K562 (cell line): ENCODE results near the gene C11orf98.
"Not testable (repeated sequence)": the region's sequence is repeated elsewhere in the genome, so short reads cannot be mapped to it uniquely, and the experiment has no call there.

Experiments
- BACH1 ChIP-seq: fragments of 200-800 bp; sonication (Bioruptor generic); IDR thresholded peaks from 2 replicates; pipeline ENCODE4 v1.6.1; 2016; ENCODE audit warnings: missing genetic modification characterization, missing compliant biosample characterization
- BCL6 ChIP-seq: fragments of 250-450 bp; sonication (Bioruptor Pico); IDR thresholded peaks from 2 replicates; pipeline ENCODE4 v1.4.0; 2020
- CAMTA2 ChIP-seq: fragments of 250-450 bp; sonication (Bioruptor Pico); conservative IDR thresholded peaks from 2 replicates; pipeline ENCODE4 v1.5.1; 2022
- ELF1 ChIP-seq: fragments of 200-800 bp; sonication (Bioruptor generic); IDR thresholded peaks from 2 replicates; pipeline ENCODE4 v1.6.1; 2016; ENCODE audit warnings: missing genetic modification characterization, missing compliant biosample characterization
- HDAC6 ChIP-seq: IDR thresholded peaks from 2 replicates; pipeline ENCODE4 v1.6.1; 2012; ENCODE audit warnings: low read depth, mild to moderate bottlenecking, control low read depth, inconsistent platforms, low read length, moderate library complexity
- NCOA2 ChIP-seq, 2 experiments: fragments of 450-650 bp; IDR thresholded peaks; 2 replicates each; pipeline ENCODE4 v1.6.1; 2018; ENCODE audit warnings: mild to moderate bottlenecking in 2 of 2, moderate library complexity in 1 of 2; ENCODE audit not compliant: partially characterized antibody in 2 of 2
- POLR2A ChIP-seq: fragments of 450-650 bp; conservative IDR thresholded peaks from 2 replicates; pipeline ENCODE4 v1.6.1; 2016
- RFX1 ChIP-seq: fragments of 450-650 bp; IDR thresholded peaks from 2 replicates; pipeline ENCODE4 v1.6.1; 2016; ENCODE audit warnings: mild to moderate bottlenecking, moderate library complexity
- RHOXF2B ChIP-seq: fragments of 250-450 bp; sonication (Bioruptor Pico); conservative IDR thresholded peaks from 2 replicates; pipeline ENCODE4 v1.5.1; 2021
- SRSF1 ChIP-seq: fragments of 200-400 bp; formaldehyde crosslinking; IDR thresholded peaks from 2 replicates; pipeline ENCODE4 v1.6.1; 2017; ENCODE audit warnings: mild to moderate bottlenecking, low read depth, low read length, moderate library complexity
- TF ChIP-seq, protein P1 (sequence below): sonication (generic); formaldehyde crosslinking; IDR thresholded peaks from 2 replicates; pipeline ENCODE4 v1.8.0; 2022; ENCODE audit warnings: missing genetic modification reagents, mild to moderate bottlenecking, borderline replicate concordance
- TF ChIP-seq, protein P2 (sequence below), 3 experiments: IDR thresholded peaks in 2 of 3; conservative IDR thresholded peaks in 1 of 3; 2 replicates each; pipeline ENCODE4 v1.5.1; 2011 to 2012; ENCODE audit warnings: low read length in 3 of 3, mild to moderate bottlenecking in 3 of 3, control low read depth in 2 of 3, improper control_type of control experiment in 1 of 3, inconsistent platforms in 1 of 3, low read depth in 1 of 3, mixed read lengths in 1 of 3, moderate library complexity in 1 of 3; ENCODE audit not compliant: insufficient read depth in 2 of 3
- TF ChIP-seq, protein P3 (sequence below): sonication (generic); formaldehyde crosslinking; IDR thresholded peaks from 2 replicates; pipeline ENCODE4 v1.4.0; 2020; ENCODE audit warnings: mild to moderate bottlenecking, missing genetic modification reagents

DNA sequence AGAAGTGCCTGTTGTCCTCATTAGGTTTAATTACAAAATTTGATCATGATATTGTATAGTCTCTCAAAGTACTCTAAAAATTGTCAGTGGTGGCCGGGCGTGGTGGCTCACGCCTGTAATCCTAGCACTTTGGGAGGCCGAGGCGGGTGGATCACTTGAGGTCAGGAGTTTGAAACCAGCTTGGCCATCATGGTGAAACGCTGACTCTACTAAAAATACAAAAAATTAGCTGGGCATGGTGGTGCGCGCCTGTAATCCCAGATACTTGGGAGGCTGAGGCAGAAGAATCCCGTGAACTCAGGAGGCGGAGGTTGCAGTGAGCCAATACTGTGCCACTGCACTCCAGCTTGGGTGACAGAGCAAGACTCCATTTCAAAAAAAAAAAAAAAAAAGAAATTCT, 10.4 kb upstream of the C11orf98 start:
- TF ChIP-seq ELF1; BCL6 (CRISPR knock-in tag); POLR2A; HDAC6; NCOA2 (IDR thresholded peaks at IDR 0.05; ENCODE audit: partially characterized antibody in 2 of 2); CAMTA2 (CRISPR knock-in tag); SRSF1; RFX1; BACH1 (tag); RHOXF2B: not testable (repeated sequence)
- TF ChIP-seq, protein P1, sequence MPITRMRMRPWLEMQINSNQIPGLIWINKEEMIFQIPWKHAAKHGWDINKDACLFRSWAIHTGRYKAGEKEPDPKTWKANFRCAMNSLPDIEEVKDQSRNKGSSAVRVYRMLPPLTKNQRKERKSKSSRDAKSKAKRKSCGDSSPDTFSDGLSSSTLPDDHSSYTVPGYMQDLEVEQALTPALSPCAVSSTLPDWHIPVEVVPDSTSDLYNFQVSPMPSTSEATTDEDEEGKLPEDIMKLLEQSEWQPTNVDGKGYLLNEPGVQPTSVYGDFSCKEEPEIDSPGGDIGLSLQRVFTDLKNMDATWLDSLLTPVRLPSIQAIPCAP (CRISPR knock-in tag), result not testable (repeated sequence)
- TF ChIP-seq, protein P2, sequence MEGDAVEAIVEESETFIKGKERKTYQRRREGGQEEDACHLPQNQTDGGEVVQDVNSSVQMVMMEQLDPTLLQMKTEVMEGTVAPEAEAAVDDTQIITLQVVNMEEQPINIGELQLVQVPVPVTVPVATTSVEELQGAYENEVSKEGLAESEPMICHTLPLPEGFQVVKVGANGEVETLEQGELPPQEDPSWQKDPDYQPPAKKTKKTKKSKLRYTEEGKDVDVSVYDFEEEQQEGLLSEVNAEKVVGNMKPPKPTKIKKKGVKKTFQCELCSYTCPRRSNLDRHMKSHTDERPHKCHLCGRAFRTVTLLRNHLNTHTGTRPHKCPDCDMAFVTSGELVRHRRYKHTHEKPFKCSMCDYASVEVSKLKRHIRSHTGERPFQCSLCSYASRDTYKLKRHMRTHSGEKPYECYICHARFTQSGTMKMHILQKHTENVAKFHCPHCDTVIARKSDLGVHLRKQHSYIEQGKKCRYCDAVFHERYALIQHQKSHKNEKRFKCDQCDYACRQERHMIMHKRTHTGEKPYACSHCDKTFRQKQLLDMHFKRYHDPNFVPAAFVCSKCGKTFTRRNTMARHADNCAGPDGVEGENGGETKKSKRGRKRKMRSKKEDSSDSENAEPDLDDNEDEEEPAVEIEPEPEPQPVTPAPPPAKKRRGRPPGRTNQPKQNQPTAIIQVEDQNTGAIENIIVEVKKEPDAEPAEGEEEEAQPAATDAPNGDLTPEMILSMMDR (IDR thresholded peaks at IDR 0.05 in 2 of 3, conservative IDR thresholded peaks at IDR 0.05 in 1 of 3; ENCODE audit: insufficient read depth in 2 of 3, low read depth in 1 of 3, low read length in 3 of 3), result not testable (repeated sequence)
- TF ChIP-seq, protein P3, sequence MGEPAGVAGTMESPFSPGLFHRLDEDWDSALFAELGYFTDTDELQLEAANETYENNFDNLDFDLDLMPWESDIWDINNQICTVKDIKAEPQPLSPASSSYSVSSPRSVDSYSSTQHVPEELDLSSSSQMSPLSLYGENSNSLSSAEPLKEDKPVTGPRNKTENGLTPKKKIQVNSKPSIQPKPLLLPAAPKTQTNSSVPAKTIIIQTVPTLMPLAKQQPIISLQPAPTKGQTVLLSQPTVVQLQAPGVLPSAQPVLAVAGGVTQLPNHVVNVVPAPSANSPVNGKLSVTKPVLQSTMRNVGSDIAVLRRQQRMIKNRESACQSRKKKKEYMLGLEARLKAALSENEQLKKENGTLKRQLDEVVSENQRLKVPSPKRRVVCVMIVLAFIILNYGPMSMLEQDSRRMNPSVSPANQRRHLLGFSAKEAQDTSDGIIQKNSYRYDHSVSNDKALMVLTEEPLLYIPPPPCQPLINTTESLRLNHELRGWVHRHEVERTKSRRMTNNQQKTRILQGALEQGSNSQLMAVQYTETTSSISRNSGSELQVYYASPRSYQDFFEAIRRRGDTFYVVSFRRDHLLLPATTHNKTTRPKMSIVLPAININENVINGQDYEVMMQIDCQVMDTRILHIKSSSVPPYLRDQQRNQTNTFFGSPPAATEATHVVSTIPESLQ, result not testable (repeated sequence)
